Upper lobe of left lung (tissue), 6 donors: ENCODE measurements around the gene KNDC1. TPM values are rescaled to one million over a fixed set of nuclear protein-coding genes. Genes with fewer than 3 reads are reported as not detected.
A peak's percentile ranks its signal among the peaks of the same experiment; 100 is the strongest.

Experiments used
- ATAC-seq, 2 donors: fragments of 200-7000 bp; cut with Tn5 transposase; one replicate each; pipeline ENCODE4 v1.9.1; 2022; ENCODE audit warnings: mild to moderate bottlenecking in 2 of 2, moderate library complexity in 2 of 2; ENCODE audit not compliant: low FRiP score in 2 of 2
- DNase-seq, 2 donors: peaks; one replicate each; pipeline ENCODE4 v3.0.0-alpha.2; 2019 to 2020
- H3K27ac ChIP-seq, 4 donors: fragments of 200-600 bp; sonication (generic); one replicate each; pipeline ENCODE4 v1.5.1; 2016 to 2019
- H3K27me3 ChIP-seq, 4 donors: fragments of 200-600 bp; sonication (generic); one replicate each; pipeline ENCODE4 v1.5.1; 2017 to 2019
- H3K36me3 ChIP-seq, 4 donors: fragments of 200-600 bp; sonication (generic); one replicate each; pipeline ENCODE4 v1.5.1; 2016 to 2019
- H3K4me1 ChIP-seq, 4 donors: fragments of 200-600 bp; sonication (generic); one replicate each; pipeline ENCODE4 v1.5.1; 2018 to 2019
- H3K4me3 ChIP-seq, 4 donors: fragments of 200-600 bp; sonication (generic); one replicate each; pipeline ENCODE4 v1.5.1; 2017 to 2019; ENCODE audit warnings: mild to moderate bottlenecking in 2 of 4, moderate library complexity in 1 of 4
- H3K9me3 ChIP-seq, 4 donors: fragments of 200-600 bp; sonication (generic); one replicate each; pipeline ENCODE4 v1.5.1; 2018 to 2019
- CTCF ChIP-seq, 6 experiments: fragments of 450-650 bp in 4 of 6; fragments of 200-600 bp in 2 of 6; sonication (generic) in 2 of 6; IDR thresholded peaks; one replicate each; pipeline ENCODE4 v1.5.1; 2016 to 2019; ENCODE audit warnings: antibody characterized with exemption in 6 of 6
- EP300 ChIP-seq, 4 donors: sonication (generic); formaldehyde crosslinking; IDR thresholded peaks; one replicate each; pipeline ENCODE4 v1.5.1; 2017; ENCODE audit warnings: antibody characterized with exemption in 4 of 4, control low read depth in 2 of 4
- POLR2A ChIP-seq, 4 donors: fragments of 450-650 bp; IDR thresholded peaks; one replicate each; pipeline ENCODE4 v1.5.1; 2016 to 2017; ENCODE audit warnings: antibody characterized with exemption in 4 of 4, mild to moderate bottlenecking in 2 of 4
- POLR2AphosphoS5 ChIP-seq, 2 donors: sonication (generic); formaldehyde crosslinking; IDR thresholded peaks; one replicate each; pipeline ENCODE4 v1.5.1; 2017; ENCODE audit warnings: antibody characterized with exemption in 2 of 2
- WGBS, 2 donors: methylation state at CpG; one replicate each; pipeline ENCODE4 v1.1.5; 2017 to 2018; 5-methylcytosine and 5-hydroxymethylcytosine counted together
- total RNA-seq, 6 donors: library from RNA; depleted of rRNA in 4 of 6; stranded (reverse); fragments of >200 nt in 4 of 6; gene quantifications; one replicate each; pipeline versions ENCODE4 v1.1.0 to v1.2.1, GENCODE V29; 2016 to 2021
- donor health status: DM: no; HTN: no; CAD: no; lungs with moderate emphysema.
- donor health status: DM: no; HTN: yes; CAD: no; lungs with severe emphysema.

KNDC1 gene
- total RNA-seq, 6 donors from 2014 or later, result 7.1 to 30.3 (median 15.5) TPM

- H3K36me3 ChIP-seq, result no peaks in the 10 kb centered on the region
- H3K27ac ChIP-seq, result no peak overlapping the region
- ATAC-seq (peak in 1 of 2 donors; percentile 39), DNase-seq (peak; percentile 18 to 71)
- 79 to 84% methylated on average over 36 to 41 of the region's 41 CpGs for WGBS, 2 donors
- no peak for TF ChIP-seq CTCF (IDR thresholded peaks at IDR 0.05)
- TF ChIP-seq EP300 (IDR thresholded peaks at IDR 0.05), result no peak
- no peak for TF ChIP-seq POLR2A (IDR thresholded peaks at IDR 0.05)
- TF ChIP-seq POLR2AphosphoS5 (IDR thresholded peaks at IDR 0.05), result no peak
- no peaks in the 10 kb centered on the region for H3K27me3 ChIP-seq
- no peak overlapping the region for H3K4me3 ChIP-seq
- peaks cover 0 to 4% (median 0%) of the 10 kb centered on the region in 4 donors for H3K9me3 ChIP-seq
- no peaks in the 10 kb centered on the region for H3K4me1 ChIP-seq
These were observed 28.1 kb upstream of the KNDC1 start for GRCh38 chr10:133131734-133132472.

- Histone ChIP-seq H3K4me1 (no peaks in the 10 kb centered on the region), H3K36me3 (no peaks in the 10 kb centered on the region), H3K4me3 (no peak overlapping the region), H3K27ac (no peak overlapping the region), H3K9me3 (peaks cover 0 to 4% (median 0%) of the 10 kb centered on the region in 4 donors), H3K27me3 (no peaks in the 10 kb centered on the region)
- no peak for TF ChIP-seq CTCF (IDR thresholded peaks at IDR 0.05)
- TF ChIP-seq EP300 (IDR thresholded peaks at IDR 0.05), result no peak
- TF ChIP-seq POLR2AphosphoS5 (IDR thresholded peaks at IDR 0.05), result no peak
- TF ChIP-seq POLR2A (IDR thresholded peaks at IDR 0.05), result no peak
- DNase-seq (peak; percentile 18 to 63), ATAC-seq (peak; percentile 12)
- 92% methylated on average over 18 to 26 of the region's 26 CpGs for WGBS, 2 donors
These were observed 27.3 kb upstream of the KNDC1 start for GRCh38 chr10:133132473-133133291.

GRCh38 chr10:133133471-133134231 is 26.4 kb upstream of the KNDC1 start:
- Histone ChIP-seq H3K27ac (no peak overlapping the region), H3K27me3 (no peaks in the 10 kb centered on the region), H3K4me3 (no peak overlapping the region), H3K9me3 (no peaks in the 10 kb centered on the region), H3K36me3 (no peaks in the 10 kb centered on the region), H3K4me1 (no peaks in the 10 kb centered on the region)
- TF ChIP-seq EP300 (IDR thresholded peaks at IDR 0.05) (no peak), POLR2AphosphoS5 (IDR thresholded peaks at IDR 0.05) (no peak), POLR2A (IDR thresholded peaks at IDR 0.05) (no peak), CTCF (IDR thresholded peaks at IDR 0.05) (no peak)
- ATAC-seq, result peak; percentile 12 to 28
- 77% methylated on average over 15 to 19 of the region's 20 CpGs for WGBS, 2 donors
- DNase-seq, result peak; percentile 19 to 75

- Histone ChIP-seq H3K4me3 (no peak overlapping the region), H3K27ac (no peak overlapping the region), H3K9me3 (no peaks in the 10 kb centered on the region), H3K4me1 (no peaks in the 10 kb centered on the region), H3K27me3 (no peaks in the 10 kb centered on the region), H3K36me3 (no peaks in the 10 kb centered on the region)
- no peak for ATAC-seq
- WGBS, 2 donors, result 77 to 81% methylated on average over 5 to 20 of the region's 20 CpGs
- TF ChIP-seq EP300 (IDR thresholded peaks at IDR 0.05), result no peak
- TF ChIP-seq CTCF (IDR thresholded peaks at IDR 0.05), result no peak
- no peak for TF ChIP-seq POLR2A (IDR thresholded peaks at IDR 0.05)
- no peak for TF ChIP-seq POLR2AphosphoS5 (IDR thresholded peaks at IDR 0.05)
- DNase-seq, result peak in 1 of 2 donors; percentile 19
These were observed 25.5 kb upstream of the KNDC1 start for GRCh38 chr10:133134411-133135115.
